IMR-90 (cell line): Measurements from ENCODE around the gene LRRK2. TPM values are rescaled to one million over a fixed set of nuclear protein-coding genes. Genes with fewer than 3 reads are reported as not detected.

ENCODE experiments used
- ATAC-seq: fragments of 200-7000 bp; cut with Tn5 transposase; 2 replicates; pipeline ENCODE4 v1.9.1; 2020; ENCODE audit warnings: low read depth, mild to moderate bottlenecking, moderate library complexity
- BruUV-seq: library from RNA; stranded (reverse); fragments of 400-500 nt; replicated peaks from 2 replicates; lab custom pipeline; 2021; lab: Mats Ljungman, UMichigan
- CTCF ChIA-PET: fragments of 300-600 bp; formaldehyde crosslinking; extraction: SDS; loops from one replicate; lab custom pipeline; 2021; ENCODE audit warnings: antibody characterized with exemption; lab: Yijun Ruan, JAX
- POLR2A ChIA-PET: fragments of 300-600 bp; sonication (Branson Sonifier 250); formaldehyde crosslinking; loops from one replicate; lab custom pipeline; 2022; ENCODE audit warnings: antibody characterized with exemption; ENCODE audit not compliant: unreplicated experiment; lab: Charles Lee
- DNase-seq: peaks from one replicate; pipeline ENCODE4 v3.0.0; 2013
- H2AFZ ChIP-seq: replicated peaks from 2 replicates; pipeline ENCODE3; 2013; ENCODE audit warnings: low read length, mild to moderate bottlenecking; ENCODE audit not compliant: poor library complexity
- H2AK5ac ChIP-seq: 2 replicates; pipeline ENCODE4 v1.6.1; 2013; ENCODE audit warnings: low read depth, low read length, inconsistent platforms
- H2AK9ac ChIP-seq: replicated peaks from 2 replicates; pipeline ENCODE3; 2013; ENCODE audit warnings: mild to moderate bottlenecking, low read depth, low read length, moderate library complexity; ENCODE audit not compliant: poor library complexity
- H2BK120ac ChIP-seq: 2 replicates; pipeline ENCODE4 v1.6.1; 2013; ENCODE audit warnings: low read depth, low read length, inconsistent platforms
- H2BK15ac ChIP-seq: 3 replicates; pipeline ENCODE4 v1.6.1; 2013; ENCODE audit warnings: low read depth, low read length, inconsistent platforms
- H2BK20ac ChIP-seq: 2 replicates; pipeline ENCODE4 v1.6.1; 2013; ENCODE audit warnings: low read depth, mild to moderate bottlenecking, inconsistent platforms, low read length, moderate library complexity
- H2BK5ac ChIP-seq: 2 replicates; pipeline ENCODE4 v1.6.1; 2013; ENCODE audit warnings: mild to moderate bottlenecking, low read depth, low read length, inconsistent platforms; ENCODE audit not compliant: poor library complexity, severe bottlenecking
- H3K14ac ChIP-seq: replicated peaks from 2 replicates; pipeline ENCODE4 v1.6.1; 2013; ENCODE audit warnings: low read depth, low read length, inconsistent platforms
- H3K18ac ChIP-seq: 2 replicates; pipeline ENCODE4 v1.6.1; 2013; ENCODE audit warnings: low read depth, low read length, control low read depth
- H3K23ac ChIP-seq: 2 replicates; pipeline ENCODE4 v1.6.1; 2013; ENCODE audit warnings: low read depth, low read length, inconsistent platforms
- H3K27ac ChIP-seq: 2 replicates; pipeline ENCODE4 v1.5.1; 2013; ENCODE audit warnings: mild to moderate bottlenecking, control low read depth, low read length; ENCODE audit not compliant: insufficient read depth
- H3K27me3 ChIP-seq: 2 replicates; pipeline ENCODE4 v1.6.1; 2013; ENCODE audit warnings: low read length; ENCODE audit not compliant: control insufficient read depth, insufficient read depth
- H3K36me3 ChIP-seq: 2 replicates; pipeline ENCODE4 v1.6.1; 2013; ENCODE audit warnings: low read length, mixed read lengths; ENCODE audit not compliant: control insufficient read depth, insufficient read depth
- H3K4ac ChIP-seq: 2 replicates; pipeline ENCODE4 v1.6.1; 2013; ENCODE audit warnings: low read depth, low read length, inconsistent platforms
- H3K4me1 ChIP-seq: 2 replicates; pipeline ENCODE4 v1.6.1; 2013; ENCODE audit warnings: low read length, mixed read lengths; ENCODE audit not compliant: control insufficient read depth, insufficient read depth
- H3K4me2 ChIP-seq: 2 replicates; pipeline ENCODE4 v1.6.1; 2013; ENCODE audit warnings: low read depth, mild to moderate bottlenecking, control low read depth, low read length, moderate library complexity
- H3K4me3 ChIP-seq: 2 replicates; pipeline ENCODE4 v1.5.1; 2013; ENCODE audit warnings: low read depth, mild to moderate bottlenecking, control low read depth, low read length, moderate library complexity; ENCODE audit not compliant: insufficient read depth
- H3K56ac ChIP-seq: 2 replicates; pipeline ENCODE4 v1.6.1; 2013; ENCODE audit warnings: low read length, inconsistent platforms; ENCODE audit not compliant: insufficient read depth; ENCODE audit errors: extremely low read depth
- H3K79me1 ChIP-seq, 2 experiments: 2 replicates each; pipeline ENCODE4 v1.6.1; 2013; ENCODE audit warnings: low read length in 2 of 2, inconsistent platforms in 1 of 2, low read depth in 1 of 2
- H3K9ac ChIP-seq: 2 replicates; pipeline ENCODE4 v1.6.1; 2013; ENCODE audit warnings: low read depth, low read length, control low read depth
- H3K9me1 ChIP-seq: 2 replicates; pipeline ENCODE4 v1.6.1; 2013; ENCODE audit warnings: low read length, inconsistent platforms; ENCODE audit not compliant: insufficient read depth
- H3K9me3 ChIP-seq: 2 replicates; pipeline ENCODE4 v1.6.1; 2013; ENCODE audit warnings: low read length; ENCODE audit not compliant: control insufficient read depth, insufficient read depth
- H4K20me1 ChIP-seq: 2 replicates; pipeline ENCODE4 v1.6.1; 2013; ENCODE audit warnings: low read length, inconsistent platforms; ENCODE audit not compliant: insufficient read depth
- H4K5ac ChIP-seq: 2 replicates; pipeline ENCODE4 v1.6.1; 2013; ENCODE audit warnings: mild to moderate bottlenecking, low read depth, low read length, control low read depth
- H4K8ac ChIP-seq, 2 experiments: 2 replicates each; pipeline ENCODE4 v1.6.1; 2013; ENCODE audit warnings: low read depth in 2 of 2, low read length in 2 of 2, control low read depth in 1 of 2, inconsistent platforms in 1 of 2
- H4K91ac ChIP-seq: 2 replicates; pipeline ENCODE4 v1.6.1; 2013; ENCODE audit warnings: low read depth, low read length, inconsistent platforms; ENCODE audit not compliant: insufficient read depth
- CEBPB ChIP-seq: IDR thresholded peaks from 2 replicates; pipeline ENCODE4 v1.6.1; 2012; ENCODE audit warnings: low read depth, low read length, improper control_type of control experiment
- FOS ChIP-seq: fragments of 150-350 bp; IDR thresholded peaks from 2 replicates; pipeline ENCODE4 v1.6.1; 2016; ENCODE audit warnings: low read depth, low read length
- POLR2A ChIP-seq: IDR thresholded peaks from 2 replicates; pipeline ENCODE4 v1.6.1; 2012; ENCODE audit warnings: mild to moderate bottlenecking, low read depth, low read length
- SMC3 ChIP-seq: fragments of 150-350 bp; IDR thresholded peaks from 2 replicates; pipeline ENCODE4 v1.6.1; 2016; ENCODE audit warnings: low read depth, mild to moderate bottlenecking, antibody characterized with exemption, low read length, moderate library complexity
- WGBS, 2 experiments: methylation state at CpG; one replicate each; pipeline versions ENCODE4 v1.1.5 to v1.1.7; 2013; ENCODE audit warnings: missing lambda C conversion rate in 2 of 2; ENCODE audit not compliant: insufficient read length in 1 of 2; ENCODE audit errors: extremely low coverage in 2 of 2; 5-methylcytosine and 5-hydroxymethylcytosine counted together
- dilution Hi-C: fragments of 300-500 bp; cut with HindIII; formaldehyde crosslinking; loops from one replicate; pipeline ENCODE4 v1.14.3; 2018; ENCODE audit warnings: low sequenced_read_pairs; ENCODE audit not compliant: unreplicated experiment
- in situ Hi-C: fragments of 300-500 bp; cut with MboI; formaldehyde crosslinking; loops from 3 replicates; pipeline ENCODE4 v1.14.3; 2019; ENCODE audit warnings: low sequenced_read_pairs, inconsistent platforms, mixed read lengths
- intact Hi-C: fragments of 100-400 bp; cut with micrococcal nuclease; formaldehyde crosslinking; loops from 2 replicates; pipeline ENCODE4 v1.10.0; 2022
- polyA plus RNA-seq, 3 experiments: library from polyadenylated mRNA; depleted of rRNA; stranded (reverse); fragments of >200 nt; gene quantifications; 2 replicates each; pipeline ENCODE4 v1.2.3, GENCODE V29; 2012; ENCODE audit warnings: low replicate concordance in 1 of 3
- total RNA-seq: library from RNA; depleted of rRNA; stranded (reverse); fragments of >200 nt; gene quantifications from 2 replicates; pipeline ENCODE4 v1.2.3, GENCODE V29; 2012

The LRRK2 gene
- total and polyA plus RNA-seq, 2 of the 4 experiments (the other 2 are of a cell fraction), result 0.17 to 0.54 TPM

DNA sequence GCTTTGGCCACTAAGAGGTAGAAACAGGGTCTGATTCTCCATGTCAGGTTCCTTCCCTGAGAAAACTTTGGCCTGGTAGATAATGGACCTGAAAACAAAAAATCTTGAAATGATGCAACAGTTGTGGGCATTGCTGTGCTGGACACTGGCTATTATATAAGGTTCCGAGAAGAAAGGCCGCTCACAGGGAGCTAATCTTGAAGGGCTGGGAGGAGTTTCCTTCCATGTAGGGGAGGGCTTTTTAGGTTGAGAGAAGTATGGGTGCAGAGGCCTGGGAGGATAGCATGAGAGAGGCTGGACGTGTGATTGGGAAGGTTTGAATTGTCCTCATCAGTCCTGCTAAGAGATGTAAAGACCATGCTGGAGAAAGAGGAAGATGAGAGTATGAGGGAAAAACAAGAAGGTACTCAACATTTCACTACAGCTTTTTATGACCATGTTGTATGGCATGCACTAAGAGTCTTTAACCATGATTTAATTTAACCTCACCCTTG, 11.6 kb downstream of the LRRK2 start:
- 100% methylated on average over 2 of the region's 3 CpGs; no CpG with 5 or more reads in 1 of the 2 experiments for WGBS, 2 experiments
- Histone ChIP-seq H3K56ac (no peak overlapping the region), H4K91ac (no peak overlapping the region), H3K4ac (no peak overlapping the region), H3K18ac (no peak overlapping the region), H2BK15ac (no peak overlapping the region), H2AFZ (no peak overlapping the region), H3K9me1 (no peaks in the 10 kb centered on the region), H2BK20ac (no peak overlapping the region), H3K27ac (no peak overlapping the region), H4K5ac (no peak overlapping the region), H2AK9ac (no peak overlapping the region), H3K4me3 (no peak overlapping the region), H2AK5ac (no peak overlapping the region), H4K8ac (no peak overlapping the region), H3K27me3 (no peaks in the 10 kb centered on the region), H2BK5ac (no peak overlapping the region), H3K23ac (no peak overlapping the region), H3K9ac (no peak overlapping the region), H3K4me2 (no peak overlapping the region), H3K79me1 (no peaks in the 10 kb centered on the region), H3K36me3 (no peaks in the 10 kb centered on the region), H4K20me1 (no peaks in the 10 kb centered on the region), H3K9me3 (no peaks in the 10 kb centered on the region), H3K4me1 (no peaks in the 10 kb centered on the region), H2BK120ac (no peak overlapping the region), H3K14ac (no peak overlapping the region)
- intact Hi-C loops (no loop called here), in situ Hi-C loops (no loop called here), dilution Hi-C loops (no loop called here)
- CTCF ChIA-PET, result no interaction called here
- ATAC-seq (no peak), DNase-seq (no peak)
- no TSS peak for BruUV-seq
- POLR2A ChIA-PET, result no interaction called here
- TF ChIP-seq SMC3 (no peak), POLR2A (no peak), FOS (no peak), CEBPB (no peak)
